HG03432 (cell line): ENCODE results near the gene AGAP1.

Experiments used
- ATAC-seq: cut with Tn5 transposase; IDR thresholded peaks from one replicate; pipeline ENCODE4 v1.9.1; 2021; ENCODE audit warnings: mild to moderate bottlenecking, moderate library complexity; ENCODE audit not compliant: unreplicated experiment

The AGAP1 gene

DNA sequence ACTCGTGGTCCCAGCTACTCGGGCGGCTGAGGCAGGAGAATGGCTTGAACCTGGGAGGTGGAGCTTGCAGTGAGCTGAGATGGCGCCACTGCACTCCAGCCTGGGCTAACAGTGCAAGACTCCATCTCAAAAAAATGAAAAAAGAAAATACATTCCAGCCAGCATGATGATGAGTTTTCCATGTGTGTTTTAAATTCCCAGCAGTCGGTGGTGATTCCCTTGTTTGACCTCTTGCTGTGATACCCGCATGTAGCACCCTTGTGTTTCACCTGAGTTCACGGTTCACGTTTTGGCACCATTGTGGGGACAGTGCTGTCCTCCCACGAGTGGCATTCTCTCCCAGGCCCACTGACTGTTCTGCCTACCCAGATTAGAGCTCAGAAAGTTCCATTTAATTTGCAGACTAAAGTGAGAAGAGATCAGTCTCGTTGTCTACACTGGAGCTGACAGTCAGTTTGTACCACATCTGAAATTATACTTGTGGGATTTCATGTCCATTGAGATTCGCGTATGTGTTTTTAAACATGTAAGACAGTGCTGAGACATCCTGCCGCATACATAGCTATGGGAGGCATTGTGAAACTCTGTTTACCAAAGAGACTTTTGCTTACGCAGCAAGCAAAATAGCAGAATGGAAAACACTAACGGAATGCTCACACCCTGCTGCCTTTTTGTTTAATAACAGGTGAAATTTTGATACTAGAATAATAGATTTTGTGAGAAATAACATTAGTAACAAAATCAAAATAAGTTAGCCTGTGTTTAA is 517.3 kb downstream of the AGAP1 start:
- ATAC-seq = no peak

DNA sequence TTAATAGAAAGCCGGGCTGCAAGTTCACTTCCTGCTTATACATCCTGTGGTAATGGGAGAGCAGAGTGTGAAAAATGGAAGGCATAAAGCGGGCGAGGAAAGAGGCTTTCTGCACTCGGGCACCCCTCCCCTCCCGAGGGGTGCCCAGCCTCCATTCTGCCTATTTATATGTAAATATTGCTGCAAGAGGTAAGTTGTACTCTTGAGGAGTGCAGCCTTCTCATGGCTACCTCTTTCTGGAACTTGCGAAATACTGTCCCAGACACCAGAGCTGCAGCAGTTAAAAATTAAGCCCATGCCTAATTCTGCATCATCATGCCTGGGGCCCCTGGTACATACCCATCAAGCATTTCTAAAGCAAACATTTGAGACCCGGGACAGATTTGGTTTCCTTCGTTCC is 518.3 kb downstream of the AGAP1 start:
- no peak for ATAC-seq

DNA sequence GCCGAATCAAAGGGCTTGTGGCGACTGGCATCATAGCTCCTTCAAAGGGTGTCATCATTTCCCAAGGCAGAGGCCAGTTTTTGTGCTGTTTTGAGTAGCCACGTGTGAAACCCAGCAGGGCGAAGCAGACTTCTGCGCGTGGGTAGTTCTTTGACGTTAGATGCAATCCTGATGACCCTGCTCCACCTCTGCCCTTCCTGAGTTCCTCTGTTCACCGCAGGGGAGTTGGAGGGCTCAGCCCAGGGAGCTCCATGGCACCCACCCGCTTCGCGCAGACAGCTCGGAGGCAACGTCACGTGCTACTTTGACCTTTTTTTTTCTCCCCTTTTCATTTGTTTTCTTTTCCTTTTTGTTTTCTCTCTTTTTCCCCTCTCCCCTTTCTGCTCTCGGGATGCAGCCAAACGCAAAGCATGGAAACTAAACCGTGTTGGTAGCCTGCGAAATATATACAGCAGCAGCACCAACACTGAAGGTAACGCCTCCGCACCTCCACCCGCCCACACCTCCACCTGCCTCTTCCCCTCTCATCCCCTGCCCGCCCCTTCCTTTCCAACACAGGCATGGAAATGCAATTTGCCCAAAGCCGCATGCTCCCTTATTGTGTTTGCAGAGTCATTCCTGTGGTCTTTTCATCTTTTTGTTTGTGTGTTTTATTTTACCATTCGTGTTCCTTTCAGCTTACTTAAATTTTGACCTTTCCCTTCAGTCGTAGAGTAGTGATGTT is 520.7 kb downstream of the AGAP1 start:
- no peak for ATAC-seq

DNA sequence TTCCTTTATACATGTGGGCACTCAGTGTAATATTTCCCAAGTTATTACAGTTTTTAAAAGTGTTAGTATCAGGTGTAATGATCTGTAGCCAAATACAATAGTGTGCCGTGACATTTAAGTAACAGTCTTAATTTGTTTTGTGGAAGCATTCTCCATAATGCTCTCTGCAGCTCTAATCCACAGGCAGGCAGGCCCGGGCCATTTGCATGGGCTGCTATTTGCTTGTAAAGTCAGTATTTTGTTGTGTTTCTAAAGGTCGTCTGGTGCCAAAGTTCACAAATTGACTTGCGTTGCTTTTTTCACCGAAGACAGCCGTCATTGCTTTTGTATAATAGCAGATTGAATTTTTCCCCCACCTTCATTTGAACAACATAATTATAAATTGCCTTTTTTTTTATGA is 521.3 kb downstream of the AGAP1 start:
- no peak for ATAC-seq

DNA sequence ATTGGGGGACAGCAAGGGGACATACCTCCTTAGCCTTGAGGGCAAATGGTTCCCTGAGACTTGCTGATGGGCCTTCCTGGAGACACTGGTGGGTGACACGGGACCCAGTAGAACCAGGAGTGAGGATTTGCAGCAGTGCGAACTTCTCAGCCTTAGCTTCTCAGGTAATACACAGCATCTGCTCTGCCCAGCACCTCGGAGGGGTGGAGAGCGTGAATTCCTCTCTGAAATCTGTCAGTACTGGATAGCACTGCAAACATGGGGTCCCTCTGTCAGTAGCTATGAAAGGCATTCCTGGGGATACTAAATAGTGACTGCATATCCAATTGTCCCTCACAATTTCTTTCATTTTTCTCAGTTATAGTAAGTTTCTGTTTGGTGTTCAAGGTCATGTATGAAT is 522.7 kb downstream of the AGAP1 start:
- ATAC-seq = no peak

DNA sequence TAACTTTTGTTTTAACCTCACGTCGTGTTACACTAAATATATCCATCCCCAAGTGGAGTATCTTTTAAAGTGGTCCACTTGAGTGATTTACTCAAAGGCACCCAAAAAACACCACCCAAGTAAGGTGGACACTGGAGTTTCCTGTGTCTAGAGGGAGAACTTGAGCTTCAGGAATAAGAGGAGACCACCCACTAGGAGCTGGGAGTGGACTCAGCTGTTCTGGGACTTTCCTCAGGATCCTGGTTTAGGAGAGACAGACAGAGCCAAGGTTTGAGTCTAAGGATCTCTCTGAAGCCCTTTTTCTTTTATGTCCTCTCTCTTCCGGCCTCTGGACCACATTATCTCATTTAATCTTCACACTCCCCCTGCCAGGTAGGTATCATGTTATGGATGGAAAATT is 523.6 kb downstream of the AGAP1 start:
- ATAC-seq = no peak

DNA sequence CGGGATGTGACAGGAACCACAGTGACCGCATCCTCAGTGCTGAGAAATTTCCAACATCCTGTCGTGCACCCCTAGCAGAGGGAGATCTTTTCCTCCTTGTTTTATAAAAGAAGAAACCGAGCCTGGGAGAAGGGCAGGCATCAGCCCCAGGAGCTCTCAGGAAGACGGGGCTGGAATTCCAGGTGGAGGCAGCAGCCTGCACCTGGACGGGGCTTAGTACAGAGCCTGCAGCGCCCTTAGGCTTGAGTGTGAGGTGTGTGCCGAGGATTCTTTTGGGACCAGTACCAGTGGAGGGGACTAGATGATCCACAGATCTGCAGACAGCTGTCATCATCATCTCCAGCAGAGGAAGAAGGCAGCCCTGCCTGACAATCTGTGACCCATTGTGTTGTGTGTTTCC is 525.6 kb downstream of the AGAP1 start:
- no peak for ATAC-seq

DNA sequence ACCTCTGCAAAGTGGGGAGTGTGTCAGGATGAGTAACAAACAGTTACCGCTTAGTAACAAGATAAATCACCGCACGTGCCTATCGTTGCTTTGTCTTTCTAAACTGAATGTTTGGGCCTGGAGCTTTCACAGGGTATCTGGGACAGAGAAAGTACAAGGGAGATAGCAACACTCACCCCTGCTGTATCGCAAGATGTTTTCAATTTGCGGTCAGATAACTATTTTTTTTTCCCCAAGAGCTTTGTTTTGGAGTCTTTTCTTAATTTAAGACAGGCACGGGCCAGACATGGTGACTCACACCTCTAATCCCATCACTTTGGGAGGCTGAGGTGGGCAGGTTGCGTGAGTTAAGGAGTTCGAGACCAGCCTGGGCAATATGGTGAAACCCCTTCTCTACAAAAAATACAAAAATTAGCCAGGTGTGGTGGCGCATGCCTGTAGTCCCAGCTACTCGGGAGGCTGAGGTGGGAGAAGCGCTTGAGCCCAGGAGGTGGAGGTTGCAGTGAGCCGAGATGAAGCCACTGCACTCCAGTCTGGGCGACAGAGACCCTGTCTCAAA is 527.7 kb downstream of the AGAP1 start:
- no peak for ATAC-seq

DNA sequence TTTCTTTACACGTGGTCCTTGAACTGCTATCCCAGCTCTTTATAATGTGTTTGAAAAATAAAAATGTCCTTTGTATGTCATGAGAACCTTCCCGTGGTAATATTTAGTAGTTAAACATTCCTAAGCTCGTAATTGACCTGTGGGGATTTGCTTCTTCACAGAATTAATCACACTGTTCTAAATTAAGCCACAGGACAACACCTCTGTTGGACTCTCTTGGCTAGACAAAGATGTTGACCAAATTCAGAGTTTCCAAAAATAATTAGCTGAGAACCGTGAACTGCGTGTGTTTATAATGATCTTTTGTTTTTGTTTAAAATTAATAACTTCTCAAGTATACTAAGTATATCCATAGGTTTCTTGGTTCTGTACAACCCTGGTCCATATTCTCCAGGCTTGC is 528.3 kb downstream of the AGAP1 start:
- no peak for ATAC-seq

DNA sequence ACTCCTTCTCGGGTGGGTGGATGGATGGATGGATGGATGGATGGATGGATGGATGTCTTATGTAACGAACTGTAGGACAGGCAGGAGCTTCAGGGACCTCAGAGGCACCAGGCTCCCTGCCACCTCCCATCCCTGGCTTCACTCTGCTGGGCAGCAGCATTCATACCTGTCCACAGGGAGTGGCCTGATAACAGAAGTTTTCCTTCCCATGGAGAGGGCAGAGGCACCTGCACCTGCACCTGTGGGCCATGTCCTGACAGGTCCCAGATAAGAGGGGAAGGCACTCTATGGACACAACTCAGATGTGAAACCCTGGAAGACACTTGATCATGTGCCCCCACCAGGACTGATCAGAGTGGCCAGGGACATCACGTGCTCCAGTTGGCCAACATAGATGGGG is 532.0 kb downstream of the AGAP1 start:
- no peak for ATAC-seq

DNA sequence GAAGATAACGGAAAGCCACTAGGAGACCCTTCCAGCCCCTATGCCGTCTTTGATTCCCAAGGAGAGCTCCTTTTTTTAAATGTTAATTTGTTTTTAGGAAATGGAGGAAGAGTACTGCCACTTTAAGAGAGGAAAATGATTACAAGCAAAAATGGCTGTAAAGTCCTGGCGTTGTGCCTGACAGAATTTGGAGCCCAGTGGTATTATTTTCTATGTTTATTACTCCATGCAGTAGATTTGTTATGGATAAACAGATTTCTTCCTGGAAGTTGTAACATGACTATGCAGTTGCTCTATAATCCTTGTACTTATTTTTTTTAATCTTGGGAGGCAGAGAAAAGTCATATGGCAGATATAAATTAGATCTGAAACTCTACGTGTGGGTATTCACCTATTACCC is 533.0 kb downstream of the AGAP1 start:
- no peak for ATAC-seq

DNA sequence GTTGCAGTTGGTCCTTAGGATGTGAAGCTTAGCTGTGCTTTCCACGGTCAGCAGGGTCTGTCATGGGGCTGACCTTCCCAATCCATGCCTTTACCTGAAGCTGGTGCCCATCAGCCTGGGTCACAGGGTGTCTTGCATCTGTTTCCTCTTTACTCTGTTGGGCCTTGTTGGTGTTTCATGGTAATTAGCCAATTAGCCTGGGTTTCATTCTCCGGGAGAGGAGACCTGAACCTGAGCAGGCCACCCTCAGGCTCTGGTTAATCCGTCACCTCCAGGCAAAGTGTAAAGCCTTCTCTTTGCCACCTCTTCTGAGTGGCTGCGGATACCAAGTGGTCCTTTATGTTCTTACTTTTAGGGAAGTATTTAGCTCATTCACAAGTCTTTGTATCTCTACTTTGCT is 534.2 kb downstream of the AGAP1 start:
- ATAC-seq = no peak

DNA sequence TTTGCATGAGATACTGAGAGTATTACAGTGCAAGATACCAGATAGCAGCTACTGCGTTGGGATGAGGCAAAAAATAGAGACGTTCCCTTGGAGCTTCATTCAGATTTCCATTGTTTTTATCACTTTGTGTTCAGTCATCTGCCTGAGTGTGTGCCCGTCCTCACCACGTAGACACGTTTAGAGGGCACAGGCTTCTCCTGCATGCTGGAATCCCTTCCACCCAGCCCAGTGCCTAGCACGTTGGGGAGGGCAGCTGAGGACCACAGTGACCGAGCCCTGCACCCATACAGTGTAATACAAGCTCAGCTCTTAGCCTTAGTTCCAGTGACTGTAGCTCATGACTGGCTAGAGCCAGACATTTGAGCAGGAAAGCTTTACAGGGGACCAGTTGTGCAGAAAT is 539.6 kb downstream of the AGAP1 start:
- no peak for ATAC-seq

DNA sequence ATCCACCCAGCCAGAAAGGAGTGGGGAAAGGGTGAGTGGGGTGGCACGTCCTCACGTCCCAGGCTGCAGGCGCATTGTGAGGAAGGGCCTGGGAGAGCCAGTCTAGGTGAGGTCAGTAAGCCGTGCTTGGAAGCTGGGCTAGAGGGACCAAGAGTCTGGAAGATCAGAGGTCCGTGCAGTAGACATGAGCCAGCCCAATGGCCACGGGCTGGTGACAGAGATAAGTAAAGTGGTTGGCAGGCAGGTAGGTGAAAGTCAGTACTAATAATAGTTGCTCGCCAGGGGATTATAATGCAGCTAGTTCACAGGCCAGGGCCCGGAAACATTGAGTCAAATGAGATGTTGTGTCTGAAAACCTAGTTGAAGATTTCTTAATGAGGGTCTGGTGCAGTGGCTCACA is 541.1 kb downstream of the AGAP1 start:
- no peak for ATAC-seq

DNA sequence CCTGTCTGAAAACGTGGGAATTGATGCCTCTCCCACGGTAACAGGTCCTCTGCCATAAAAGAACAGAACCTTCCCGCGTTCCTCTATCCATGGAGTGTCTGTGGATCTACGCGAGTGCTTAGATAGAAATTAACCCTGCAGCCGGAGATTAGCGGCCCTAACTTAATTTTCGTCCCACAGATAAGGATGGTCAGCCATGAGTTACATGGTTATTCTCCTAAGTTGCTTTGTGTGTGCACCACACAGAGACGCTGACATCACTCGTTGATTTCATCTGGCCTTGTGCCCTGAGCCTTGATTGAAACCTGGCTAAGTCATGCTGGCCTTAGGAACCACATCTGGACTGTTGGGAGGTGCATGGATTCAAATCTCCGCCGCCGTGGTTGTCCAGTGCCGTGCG is 542.2 kb downstream of the AGAP1 start:
- no peak for ATAC-seq

DNA sequence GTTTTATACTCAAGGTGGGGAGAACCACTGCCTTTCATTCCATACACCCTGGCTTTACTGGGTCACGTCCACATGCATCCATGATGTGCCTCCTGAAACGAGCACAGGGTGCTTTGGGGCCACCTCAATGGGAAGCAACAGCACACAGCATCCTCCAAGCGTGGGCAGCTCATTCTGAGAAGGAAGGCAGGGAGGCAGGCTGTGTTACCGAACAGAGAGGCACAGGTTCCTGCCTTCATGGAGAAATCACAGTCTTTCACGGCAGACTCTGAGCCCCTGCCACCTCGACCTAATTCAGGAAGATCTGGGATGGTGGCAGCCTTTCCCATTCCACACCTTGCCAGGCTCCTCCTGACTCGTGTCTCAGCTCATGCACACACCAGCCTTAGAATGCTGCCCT is 544.3 kb downstream of the AGAP1 start:
- ATAC-seq = no peak

DNA sequence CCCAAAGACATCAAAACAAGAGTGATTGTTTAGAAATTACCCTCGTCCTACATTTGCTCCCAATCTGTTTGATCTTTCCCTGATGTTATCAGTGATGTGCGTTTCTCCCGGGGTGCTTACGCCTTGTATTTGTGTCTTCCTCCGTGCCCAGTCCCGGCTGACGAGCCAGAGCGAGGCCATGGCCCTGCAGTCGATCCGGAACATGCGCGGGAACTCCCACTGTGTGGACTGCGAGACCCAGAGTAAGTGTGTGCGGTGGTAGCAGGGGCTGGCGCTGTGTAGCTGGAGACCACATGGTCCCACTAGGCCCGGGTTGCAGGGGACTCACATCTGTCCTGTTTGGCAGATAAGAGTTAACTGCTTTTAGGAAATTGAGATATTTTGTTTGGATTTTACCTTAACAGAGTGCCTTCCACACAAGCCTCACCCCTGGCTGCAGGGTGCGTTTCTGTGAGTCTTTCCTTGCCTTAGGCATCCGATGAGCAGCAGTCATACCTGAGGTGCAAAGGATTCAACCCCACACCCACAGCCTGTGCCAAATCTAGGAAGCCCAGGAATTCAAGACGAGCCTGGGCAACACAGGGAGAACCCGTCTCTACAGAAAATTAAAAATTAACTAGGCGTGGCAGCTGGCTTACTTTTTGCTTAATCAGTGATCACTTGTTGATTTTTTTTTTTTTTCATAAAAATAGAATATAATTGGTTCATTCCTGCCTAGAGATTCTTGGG is 546.9 kb downstream of the AGAP1 start:
- ATAC-seq = no peak

DNA sequence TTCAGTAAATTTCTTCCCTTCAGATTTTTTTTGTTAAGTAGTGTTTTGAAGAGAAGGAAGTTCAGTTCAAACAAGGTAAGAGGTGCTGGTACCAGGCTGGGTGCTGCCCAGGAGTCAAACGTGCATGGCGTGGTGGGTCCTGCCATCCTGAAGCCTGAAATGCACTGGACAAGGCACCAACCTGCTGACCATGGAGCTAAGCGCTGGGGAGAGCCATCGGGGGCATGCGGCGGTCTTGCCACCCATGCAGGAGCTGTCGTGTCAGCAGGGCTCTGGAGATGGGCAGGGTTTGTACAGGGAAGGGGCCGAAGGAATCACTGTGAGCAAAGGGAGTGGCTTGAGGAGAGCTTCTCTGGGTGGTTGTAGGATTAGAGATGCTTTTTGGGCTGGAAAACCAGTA is 547.8 kb downstream of the AGAP1 start:
- no peak for ATAC-seq

DNA sequence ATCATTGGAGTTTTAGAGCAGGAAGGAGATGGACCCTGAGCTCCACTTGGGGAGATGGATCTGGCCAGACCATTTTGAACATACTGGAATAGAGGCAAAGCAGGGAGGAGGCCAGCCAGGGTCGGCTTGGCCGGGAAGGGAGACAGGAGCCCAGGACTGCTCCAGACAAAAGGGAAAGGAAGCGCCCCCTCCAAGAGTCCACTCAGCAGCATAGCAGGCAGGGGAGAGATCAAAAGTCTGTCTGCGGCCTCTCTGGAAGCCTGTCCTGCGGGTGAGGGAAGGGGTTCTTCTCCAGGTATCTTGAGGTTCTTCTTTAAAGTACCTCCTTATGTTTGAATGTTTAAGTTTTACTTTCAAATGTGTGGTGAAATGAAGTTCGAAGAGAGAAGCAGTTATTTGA is 548.2 kb downstream of the AGAP1 start:
- no peak for ATAC-seq

DNA sequence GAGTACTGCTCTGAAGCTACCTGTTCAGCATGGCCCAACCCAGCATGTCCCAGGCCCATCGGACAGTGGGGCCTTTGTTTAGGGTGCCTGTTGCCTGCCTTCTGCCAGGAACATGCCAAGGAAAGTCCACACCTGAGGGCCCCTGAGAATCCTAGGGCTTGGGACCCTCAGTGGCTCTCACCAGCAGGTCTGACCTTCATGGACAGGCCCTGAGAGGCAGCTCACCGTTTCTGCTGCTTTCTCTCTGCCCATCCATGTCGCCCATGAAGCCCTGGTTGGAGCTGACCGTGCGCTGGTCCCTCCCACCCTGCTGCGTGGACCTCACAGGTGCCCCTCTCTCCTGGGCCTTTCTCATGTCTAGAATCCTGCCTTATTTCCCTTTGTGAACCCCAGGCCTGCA is 550.3 kb downstream of the AGAP1 start:
- no peak for ATAC-seq
